K562 (cell line): ENCODE data around the gene ADGRF1. TPM values are rescaled to one million over a fixed set of nuclear protein-coding genes. Genes with fewer than 3 reads are reported as not detected.

ENCODE experiments used
- ATAC-seq: fragments of 200-7000 bp; cut with Tn5 transposase; 3 replicates; pipeline ENCODE4 v1.9.1; 2020; ENCODE audit warnings: moderate library complexity
- BruUV-seq: library from RNA; stranded (reverse); fragments of 400-500 nt; replicated peaks from 2 replicates; lab custom pipeline; 2021; lab: Mats Ljungman, UMichigan
- CTCF ChIA-PET: fragments of 300-600 bp; formaldehyde crosslinking; extraction: SDS; loops from one replicate; lab custom pipeline; 2021; ENCODE audit warnings: low intra/inter-chr PET ratio; lab: Yijun Ruan, JAX
- POLR2A ChIA-PET: fragments of 300-600, 350-650 bp; sonication (Branson Sonifier 250); formaldehyde crosslinking; extraction: SDS; loops from one replicate; lab custom pipeline; 2021; ENCODE audit warnings: antibody characterized with exemption, inconsistent platforms; lab: Yijun Ruan, JAX
- DNase-seq, 4 experiments: peaks; one replicate each; pipeline versions ENCODE4 v3.0.0 to v3.0.0-alpha.2; 2011 to 2018; ENCODE audit warnings: low spot score in 3 of 4, mixed read lengths in 3 of 4; ENCODE audit errors: extremely low read depth in 1 of 4
- FAIRE-seq: peaks from 2 replicates; lab custom pipeline; 2011; peaks lifted over from hg19 to GRCh38; lab: Jason Lieb, UNC
- H2AFZ ChIP-seq: 2 replicates; pipeline ENCODE4 v1.6.0; 2011; ENCODE audit warnings: low read depth, low read length, control low read depth, inconsistent platforms
- H3K27ac ChIP-seq: fragments of 200-600 bp; 3 replicates; pipeline ENCODE4 v1.8.0; 2011; ENCODE audit warnings: low read depth, mild to moderate bottlenecking, control low read depth, inconsistent platforms, low read length, moderate library complexity, mixed read lengths; ENCODE audit errors: extremely low read depth
- H3K27me3 ChIP-seq, 2 experiments: fragments of 300-600 bp in 1 of 2; 2 replicates in 1 of 2; 3 replicates in 1 of 2; pipeline versions ENCODE4 v1.6.0 to v1.8.0; 2011; ENCODE audit warnings: inconsistent platforms in 2 of 2, low read length in 2 of 2, mild to moderate bottlenecking in 1 of 2, mixed read lengths in 1 of 2, moderate library complexity in 1 of 2; ENCODE audit not compliant: control insufficient read depth in 2 of 2, insufficient read depth in 2 of 2
- H3K36me3 ChIP-seq: fragments of 300-600 bp; 3 replicates; pipeline ENCODE4 v1.8.0; 2011; ENCODE audit warnings: mild to moderate bottlenecking, low read length, inconsistent platforms; ENCODE audit not compliant: control insufficient read depth, insufficient read depth
- H3K4me1 ChIP-seq, 2 experiments: fragments of 200-600 bp in 1 of 2; replicated peaks in 1 of 2; 2 replicates in 1 of 2; 3 replicates in 1 of 2; pipeline versions ENCODE4 v1.5.1 to v1.8.0; 2011; ENCODE audit warnings: inconsistent platforms in 2 of 2, low read length in 2 of 2, mild to moderate bottlenecking in 1 of 2, mixed read lengths in 1 of 2, moderate library complexity in 1 of 2; ENCODE audit not compliant: control insufficient read depth in 2 of 2, insufficient read depth in 2 of 2
- H3K4me2 ChIP-seq: 2 replicates; pipeline ENCODE4 v1.6.1; 2011; ENCODE audit warnings: low read length, control low read depth, inconsistent platforms, mixed read lengths; ENCODE audit not compliant: insufficient read depth
- H3K4me3 ChIP-seq: fragments of 200-600 bp; sonication (generic), shearing (Covaris generic); 2 replicates; pipeline ENCODE4 v1.5.1; 2016; ENCODE audit warnings: control low read depth, inconsistent platforms
- H3K79me2 ChIP-seq: fragments of 200-600 bp; 3 replicates; pipeline ENCODE4 v1.8.0; 2011; ENCODE audit warnings: low read length, inconsistent platforms; ENCODE audit not compliant: control insufficient read depth, insufficient read depth
- H3K9ac ChIP-seq, 2 experiments: 2 replicates each; pipeline versions ENCODE4 v1.6.0 to v1.6.1; 2011; ENCODE audit warnings: low read depth in 2 of 2, low read length in 2 of 2, control low read depth in 1 of 2, inconsistent platforms in 1 of 2, mild to moderate bottlenecking in 1 of 2, mixed read lengths in 1 of 2; ENCODE audit not compliant: insufficient read depth in 1 of 2
- H3K9me1 ChIP-seq: one replicate; pipeline ENCODE4 v1.6.0; 2011; ENCODE audit warnings: inconsistent platforms, mild to moderate bottlenecking, low read length, moderate library complexity; ENCODE audit not compliant: control insufficient read depth, insufficient read depth
- H3K9me3 ChIP-seq: replicated peaks from 2 replicates; pipeline ENCODE4 v1.5.1; 2011; ENCODE audit warnings: low read depth, low read length, inconsistent platforms; ENCODE audit not compliant: control insufficient read depth, insufficient read depth
- H4K20me1 ChIP-seq: replicated peaks from 2 replicates; pipeline ENCODE4 v1.6.1; 2011; ENCODE audit warnings: low read length, inconsistent platforms, mixed read lengths; ENCODE audit not compliant: control insufficient read depth, insufficient read depth
- FOXA3 ChIP-seq, 2 experiments: fragments of 450-650 bp in 1 of 2; sonication (generic) in 1 of 2; formaldehyde crosslinking; IDR thresholded peaks in 1 of 2; conservative IDR thresholded peaks in 1 of 2; 2 replicates each; pipeline versions ENCODE4 v1.4.0 to v1.8.0; 2020 to 2022; ENCODE audit warnings: mild to moderate bottlenecking in 2 of 2, missing genetic modification reagents in 1 of 2
- FOXJ3 ChIP-seq: sonication (generic); formaldehyde crosslinking; IDR thresholded peaks from 2 replicates; pipeline ENCODE4 v1.4.0; 2020; ENCODE audit warnings: mild to moderate bottlenecking, missing genetic modification reagents
- MCM3 ChIP-seq: fragments of 450-650 bp; IDR thresholded peaks from 2 replicates; pipeline ENCODE4 v1.6.1; 2016
- PHF8 ChIP-seq: fragments of 200-600 bp; sonication (generic); IDR thresholded peaks from 2 replicates; pipeline ENCODE4 v1.6.1; 2012; ENCODE audit warnings: mixed run types, mild to moderate bottlenecking, inconsistent platforms, low read length, moderate library complexity, borderline replicate concordance
- POLR2H ChIP-seq: IDR thresholded peaks from 2 replicates; pipeline ENCODE4 v1.6.1; 2016; ENCODE audit warnings: missing genetic modification characterization, low read depth, mild to moderate bottlenecking, control low read depth, missing compliant biosample characterization, moderate library complexity
- ZNF77 ChIP-seq: fragments of 250-450 bp; sonication (Bioruptor Pico); IDR thresholded peaks from 2 replicates; pipeline ENCODE4 v1.5.0; 2020
- ZNF785 ChIP-seq: fragments of 250-450 bp; sonication (Bioruptor Pico); IDR thresholded peaks from 2 replicates; pipeline ENCODE4 v1.4.0; 2020; ENCODE audit warnings: mild to moderate bottlenecking
- WGBS: fragments of 100-300 bp; shearing (Covaris generic); methylation state at CpG from one replicate; pipeline ENCODE4 v1.1.6; 2016; ENCODE audit warnings: low coverage, mixed read lengths; ENCODE audit not compliant: insufficient coverage; ENCODE audit errors: missing lambda C conversion rate; 5-methylcytosine and 5-hydroxymethylcytosine counted together
- in situ Hi-C: fragments of 300-500 bp; cut with MboI; formaldehyde crosslinking; loops from 4 replicates; pipeline ENCODE4 v1.15.0; 2018; ENCODE audit warnings: inconsistent platforms, mixed read lengths
- intact Hi-C: fragments of 100-400 bp; cut with micrococcal nuclease; formaldehyde crosslinking; loops from 2 replicates; pipeline ENCODE4 v1.14.2; 2022
- polyA plus RNA-seq, 8 experiments: library from polyadenylated mRNA; depleted of rRNA in 4 of 8; stranded (reverse) in 5 of 8; unstranded in 3 of 8; fragments of >200 nt; fragmentation: Nextera tagmentation in 2 of 8; fragmentation: Illumina TruSeq in 1 of 8; extraction: Ambion mirVana in 2 of 8; extraction: Trizol in 1 of 8; gene quantifications; 2 replicates each; pipeline versions ENCODE4 v1.2.1 to v1.2.3, GENCODE V29; 2011 to 2014; ENCODE audit warnings: inconsistent platforms in 1 of 8, missing spikeins in 1 of 8
- total RNA-seq, 7 experiments: library from RNA; depleted of rRNA in 6 of 7; stranded (reverse); fragments of >200 nt in 6 of 7; fragmentation: Illumina TruSeq in 2 of 7; extraction: Trizol in 2 of 7; gene quantifications; 2 replicates each; pipeline versions ENCODE4 v1.2.1 to v1.2.3, GENCODE V29; 2011 to 2021; ENCODE audit warnings: low replicate concordance in 1 of 7
- TF ChIP-seq, protein P1 (sequence below): fragments of 250-450 bp; sonication (Bioruptor Pico); IDR thresholded peaks from 2 replicates; pipeline ENCODE4 v1.4.0; 2020; ENCODE audit warnings: mild to moderate bottlenecking, moderate library complexity

The ADGRF1 gene
- total and polyA plus RNA-seq, 9 of the 15 experiments (the other 6 are each of a cell fraction or from before 2014, with no cell fraction given), result not detected

DNA sequence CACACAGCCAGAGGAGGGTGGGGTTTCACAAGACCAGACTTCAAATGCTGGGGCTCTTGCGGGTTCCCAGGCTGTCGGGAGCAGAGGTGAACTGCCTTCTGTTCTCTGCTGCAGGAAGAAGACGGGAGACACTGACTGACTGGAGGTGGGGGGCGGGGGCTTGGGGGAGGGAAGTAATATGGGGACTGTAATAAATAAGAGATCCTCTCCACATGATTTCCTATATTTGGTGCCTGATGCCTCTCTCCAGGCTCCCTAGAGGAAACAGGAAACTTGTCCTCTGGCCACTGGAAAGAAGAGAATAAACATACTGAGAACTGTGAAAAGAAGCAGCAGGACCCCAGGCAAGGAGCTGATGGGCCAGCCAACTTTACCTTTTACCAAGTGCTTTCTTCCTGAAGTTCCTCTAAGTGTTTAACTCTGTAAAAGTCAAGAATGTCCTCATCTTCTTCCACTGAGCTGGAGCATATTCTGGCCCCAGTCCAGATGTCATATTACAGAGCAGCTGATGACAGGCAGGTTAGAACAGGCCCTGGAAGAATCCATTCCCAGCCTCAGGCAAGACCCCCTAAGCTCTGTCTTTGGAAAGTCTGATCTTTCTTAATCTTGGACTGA is 87.2 kb downstream of the ADGRF1 start (continued):
- TF ChIP-seq, protein P1, sequence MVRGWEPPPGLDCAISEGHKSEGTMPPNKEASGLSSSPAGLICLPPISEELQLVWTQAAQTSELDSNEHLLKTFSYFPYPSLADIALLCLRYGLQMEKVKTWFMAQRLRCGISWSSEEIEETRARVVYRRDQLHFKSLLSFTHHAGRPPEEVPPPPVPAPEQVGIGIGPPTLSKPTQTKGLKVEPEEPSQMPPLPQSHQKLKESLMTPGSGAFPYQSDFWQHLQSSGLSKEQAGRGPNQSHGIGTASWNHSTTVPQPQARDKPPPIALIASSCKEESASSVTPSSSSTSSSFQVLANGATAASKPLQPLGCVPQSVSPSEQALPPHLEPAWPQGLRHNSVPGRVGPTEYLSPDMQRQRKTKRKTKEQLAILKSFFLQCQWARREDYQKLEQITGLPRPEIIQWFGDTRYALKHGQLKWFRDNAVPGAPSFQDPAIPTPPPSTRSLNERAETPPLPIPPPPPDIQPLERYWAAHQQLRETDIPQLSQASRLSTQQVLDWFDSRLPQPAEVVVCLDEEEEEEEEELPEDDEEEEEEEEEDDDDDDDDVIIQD (CRISPR knock-in tag), result no peak
- TF ChIP-seq POLR2H (tag), result no peak

DNA sequence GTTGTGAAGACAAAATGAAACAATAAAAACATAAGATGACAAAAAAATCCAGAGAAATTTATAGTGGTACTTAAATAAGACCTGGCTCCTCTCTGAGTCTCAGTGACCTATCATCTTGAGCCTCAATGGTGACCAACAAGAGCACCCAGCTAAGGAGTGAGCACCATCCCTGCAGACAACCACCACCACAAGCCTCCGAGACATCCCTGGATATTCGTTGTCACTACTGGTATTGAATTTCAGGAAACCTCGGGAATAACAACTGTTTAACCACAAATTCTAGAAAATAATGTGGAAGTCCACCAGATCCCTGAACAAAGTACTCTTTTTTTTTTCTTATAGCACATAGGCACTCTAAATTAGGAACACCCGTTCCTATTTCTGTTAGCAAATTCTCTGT is 88.2 kb downstream of the ADGRF1 start:
- no peaks in the 10 kb centered on the region for H3K79me2 ChIP-seq
- no TSS peak for BruUV-seq
- CTCF ChIA-PET, result no interaction called here
- H3K4me3 ChIP-seq, result no peak overlapping the region
- no peaks in the 10 kb centered on the region; the same call in 1 of the 2 replicates for H4K20me1 ChIP-seq
- H2AFZ ChIP-seq, result no peak overlapping the region
- ATAC-seq (no peak), FAIRE-seq (no peak), DNase-seq (no peak)
- POLR2A ChIA-PET, result no interaction called here
- peaks cover 0 to 5% of the 10 kb centered on the region in 2 experiments; a peak in 2 of 5 replicates for H3K27me3 ChIP-seq
- in situ Hi-C loops (no loop called here), intact Hi-C loops (no loop called here)
- no peaks in the 10 kb centered on the region for H3K9me3 ChIP-seq
- no peaks in the 10 kb centered on the region for H3K9me1 ChIP-seq
- H3K27ac ChIP-seq, result no peak overlapping the region
- 2% methylated on average over 4 of the region's 4 CpGs for WGBS
- no peaks in the 10 kb centered on the region for H3K36me3 ChIP-seq
- no peak overlapping the region for H3K9ac ChIP-seq
- H3K4me1 ChIP-seq, result no peaks in the 10 kb centered on the region
- no peak overlapping the region for H3K4me2 ChIP-seq
- no peak for TF ChIP-seq ZNF77
- TF ChIP-seq MCM3, result no peak
- no peak for TF ChIP-seq FOXA3 (CRISPR knock-in tag; conservative IDR thresholded peaks at IDR 0.05 in 1 of 2, IDR thresholded peaks at IDR 0.05 in 1 of 2)
- no peak for TF ChIP-seq PHF8
- TF ChIP-seq ZNF785 (CRISPR knock-in tag), result no peak
- no peak for TF ChIP-seq FOXJ3 (CRISPR knock-in tag)
